Upper lobe of left lung (tissue), 6 donors: Measurements from ENCODE around the gene TSKU. TPM values are rescaled to one million over a fixed set of nuclear protein-coding genes. Genes with fewer than 3 reads are reported as not detected.

Experiments used
- ATAC-seq, 2 donors: fragments of 200-7000 bp; cut with Tn5 transposase; one replicate each; pipeline ENCODE4 v1.9.1; 2022; ENCODE audit warnings: mild to moderate bottlenecking in 2 of 2, moderate library complexity in 2 of 2; ENCODE audit not compliant: low FRiP score in 2 of 2
- DNase-seq, 2 donors: peaks; one replicate each; pipeline ENCODE4 v3.0.0-alpha.2; 2019 to 2020
- H3K27ac ChIP-seq, 4 donors: fragments of 200-600 bp; sonication (generic); one replicate each; pipeline ENCODE4 v1.5.1; 2016 to 2019
- H3K27me3 ChIP-seq, 4 donors: fragments of 200-600 bp; sonication (generic); one replicate each; pipeline ENCODE4 v1.5.1; 2017 to 2019
- H3K36me3 ChIP-seq, 4 donors: fragments of 200-600 bp; sonication (generic); one replicate each; pipeline ENCODE4 v1.5.1; 2016 to 2019
- H3K4me1 ChIP-seq, 4 donors: fragments of 200-600 bp; sonication (generic); one replicate each; pipeline ENCODE4 v1.5.1; 2018 to 2019
- H3K4me3 ChIP-seq, 4 donors: fragments of 200-600 bp; sonication (generic); one replicate each; pipeline ENCODE4 v1.5.1; 2017 to 2019; ENCODE audit warnings: mild to moderate bottlenecking in 2 of 4, moderate library complexity in 1 of 4
- H3K9me3 ChIP-seq, 4 donors: fragments of 200-600 bp; sonication (generic); one replicate each; pipeline ENCODE4 v1.5.1; 2018 to 2019
- EP300 ChIP-seq, 4 donors: sonication (generic); formaldehyde crosslinking; IDR thresholded peaks; one replicate each; pipeline ENCODE4 v1.5.1; 2017; ENCODE audit warnings: antibody characterized with exemption in 4 of 4, control low read depth in 2 of 4
- POLR2A ChIP-seq, 4 donors: fragments of 450-650 bp; IDR thresholded peaks; one replicate each; pipeline ENCODE4 v1.5.1; 2016 to 2017; ENCODE audit warnings: antibody characterized with exemption in 4 of 4, mild to moderate bottlenecking in 2 of 4
- POLR2AphosphoS5 ChIP-seq, 2 donors: sonication (generic); formaldehyde crosslinking; IDR thresholded peaks; one replicate each; pipeline ENCODE4 v1.5.1; 2017; ENCODE audit warnings: antibody characterized with exemption in 2 of 2
- WGBS, 2 donors: methylation state at CpG; one replicate each; pipeline ENCODE4 v1.1.5; 2017 to 2018; 5-methylcytosine and 5-hydroxymethylcytosine counted together
- total RNA-seq, 6 donors: library from RNA; depleted of rRNA in 4 of 6; stranded (reverse); fragments of >200 nt in 4 of 6; gene quantifications; one replicate each; pipeline versions ENCODE4 v1.1.0 to v1.2.1, GENCODE V29; 2016 to 2021
- TF ChIP-seq, protein P1 (sequence below), 6 experiments: fragments of 450-650 bp in 4 of 6; fragments of 200-600 bp in 2 of 6; sonication (generic) in 2 of 6; IDR thresholded peaks; one replicate each; pipeline ENCODE4 v1.5.1; 2016 to 2019; ENCODE audit warnings: antibody characterized with exemption in 6 of 6
- donor health status: DM: no; HTN: no; CAD: no; lungs with moderate emphysema.
- donor health status: DM: no; HTN: yes; CAD: no; lungs with severe emphysema.

TSKU gene
- total RNA-seq, 6 donors from 2014 or later, result 2.1 to 19.8 (median 9.5) TPM

DNA sequence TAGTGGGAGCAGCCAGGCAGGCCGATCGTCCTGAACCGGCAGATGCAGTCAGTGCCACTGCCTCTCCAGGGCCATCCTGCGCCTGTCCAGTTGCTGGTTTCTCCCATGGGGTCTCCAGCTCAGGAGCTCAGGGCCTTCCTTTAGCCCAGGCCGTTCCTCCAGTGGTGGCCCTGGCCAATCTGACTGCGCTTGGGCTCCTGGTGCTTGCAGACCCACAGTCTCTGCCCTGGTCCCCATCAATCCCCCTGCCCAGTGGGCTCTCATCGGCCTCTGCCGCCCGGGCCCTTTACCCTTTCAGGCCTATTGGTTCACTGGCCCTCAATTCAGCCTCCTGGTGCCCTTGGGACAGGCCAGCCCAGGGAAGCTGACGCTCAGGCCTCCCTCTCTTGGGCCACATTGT lies 29.2 kb upstream of the TSKU start:
- 96% methylated on average over 10 of the region's 10 CpGs for WGBS, 2 donors
- DNase-seq, result peak in 1 of 2 donors; percentile 52
- Histone ChIP-seq H3K27me3 (no peaks in the 10 kb centered on the region), H3K4me1 (peaks cover 11 to 17% (median 14%) of the 10 kb centered on the region in 4 donors), H3K36me3 (no peaks in the 10 kb centered on the region), H3K4me3 (no peak overlapping the region), H3K27ac (no peak overlapping the region), H3K9me3 (no peaks in the 10 kb centered on the region)
- ATAC-seq, result no peak
- TF ChIP-seq POLR2AphosphoS5 (IDR thresholded peaks at IDR 0.05) (no peak), POLR2A (IDR thresholded peaks at IDR 0.05) (no peak), EP300 (IDR thresholded peaks at IDR 0.05) (no peak)
- TF ChIP-seq, protein P1, sequence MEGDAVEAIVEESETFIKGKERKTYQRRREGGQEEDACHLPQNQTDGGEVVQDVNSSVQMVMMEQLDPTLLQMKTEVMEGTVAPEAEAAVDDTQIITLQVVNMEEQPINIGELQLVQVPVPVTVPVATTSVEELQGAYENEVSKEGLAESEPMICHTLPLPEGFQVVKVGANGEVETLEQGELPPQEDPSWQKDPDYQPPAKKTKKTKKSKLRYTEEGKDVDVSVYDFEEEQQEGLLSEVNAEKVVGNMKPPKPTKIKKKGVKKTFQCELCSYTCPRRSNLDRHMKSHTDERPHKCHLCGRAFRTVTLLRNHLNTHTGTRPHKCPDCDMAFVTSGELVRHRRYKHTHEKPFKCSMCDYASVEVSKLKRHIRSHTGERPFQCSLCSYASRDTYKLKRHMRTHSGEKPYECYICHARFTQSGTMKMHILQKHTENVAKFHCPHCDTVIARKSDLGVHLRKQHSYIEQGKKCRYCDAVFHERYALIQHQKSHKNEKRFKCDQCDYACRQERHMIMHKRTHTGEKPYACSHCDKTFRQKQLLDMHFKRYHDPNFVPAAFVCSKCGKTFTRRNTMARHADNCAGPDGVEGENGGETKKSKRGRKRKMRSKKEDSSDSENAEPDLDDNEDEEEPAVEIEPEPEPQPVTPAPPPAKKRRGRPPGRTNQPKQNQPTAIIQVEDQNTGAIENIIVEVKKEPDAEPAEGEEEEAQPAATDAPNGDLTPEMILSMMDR (IDR thresholded peaks at IDR 0.05), result no peak

DNA sequence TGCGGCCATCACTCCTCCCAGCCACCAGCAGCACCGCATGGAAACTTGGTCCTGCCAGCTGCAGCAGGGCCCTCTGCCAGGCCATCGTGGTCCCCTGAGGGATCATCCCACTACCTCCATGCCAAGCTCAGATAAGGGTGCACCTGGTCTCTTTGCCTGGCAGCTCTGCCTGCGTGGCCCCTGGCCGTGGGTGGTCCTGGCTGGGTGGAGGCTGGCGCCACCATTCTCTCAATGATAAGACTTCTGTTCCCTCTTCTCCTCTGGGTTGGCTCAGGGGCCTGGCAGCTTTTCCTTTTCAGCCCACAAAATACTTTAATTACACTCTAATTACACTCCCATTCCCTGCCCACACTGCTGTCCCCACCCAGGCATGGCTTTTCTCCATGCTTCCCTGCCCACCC lies 26.8 kb upstream of the TSKU start:
- Histone ChIP-seq H3K4me3 (no peak overlapping the region), H3K36me3 (no peaks in the 10 kb centered on the region), H3K9me3 (no peaks in the 10 kb centered on the region), H3K4me1 (peaks cover 11 to 17% (median 14%) of the 10 kb centered on the region in 4 donors), H3K27me3 (no peaks in the 10 kb centered on the region), H3K27ac (no peak overlapping the region)
- 70 to 73% methylated on average over 5 to 6 of the region's 6 CpGs for WGBS, 2 donors
- DNase-seq (peak in 1 of 2 donors; percentile 61), ATAC-seq (no peak)
- TF ChIP-seq, protein P1 (IDR thresholded peaks at IDR 0.05), result no peak
- no peak for TF ChIP-seq EP300 (IDR thresholded peaks at IDR 0.05)

DNA sequence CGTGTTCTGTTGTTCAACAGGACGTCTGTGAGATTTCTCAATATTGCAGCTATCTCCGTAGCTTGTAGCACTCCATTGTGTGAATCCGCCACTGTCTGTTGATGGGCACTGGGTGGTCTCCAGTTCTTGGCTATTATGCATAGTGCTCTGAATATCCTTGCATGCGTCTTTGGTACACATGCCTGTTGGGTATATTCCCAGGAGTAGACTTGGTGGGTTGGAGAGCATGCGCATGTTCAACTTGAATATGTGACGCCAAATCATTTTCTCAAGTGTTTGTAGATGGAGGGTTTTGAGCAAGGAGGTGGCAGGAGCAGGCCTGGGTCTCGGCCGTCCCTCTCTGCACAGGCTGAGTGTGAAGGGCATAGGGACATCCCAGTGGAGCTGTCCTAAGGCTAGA lies 24.8 kb upstream of the TSKU start:
- no peak for TF ChIP-seq EP300 (IDR thresholded peaks at IDR 0.05)
- TF ChIP-seq, protein P1 (IDR thresholded peaks at IDR 0.05), result no peak
- TF ChIP-seq POLR2A (IDR thresholded peaks at IDR 0.05), result no peak
- no peak for TF ChIP-seq POLR2AphosphoS5 (IDR thresholded peaks at IDR 0.05)
- WGBS, 2 donors, result 91 to 98% methylated on average over 9 of the region's 9 CpGs

DNA sequence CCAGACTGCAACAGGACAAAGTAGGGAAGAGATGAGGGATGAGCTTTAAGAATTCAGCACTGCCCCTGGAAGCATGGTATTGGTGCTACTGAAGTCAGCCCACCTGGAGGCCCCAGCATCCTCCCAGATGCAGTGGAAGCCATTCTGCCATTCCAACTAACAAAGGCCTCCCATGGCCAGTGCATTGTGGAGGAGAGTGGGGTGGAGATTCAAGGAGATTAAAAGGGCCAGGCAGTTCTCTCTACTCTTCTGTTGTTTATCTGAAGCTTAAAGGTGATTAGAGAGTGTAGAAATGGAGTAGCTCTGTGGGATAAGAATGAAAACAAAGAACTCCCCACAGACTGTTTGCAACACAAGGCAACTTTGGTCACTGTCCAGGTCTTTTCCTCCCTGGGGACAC lies 24.1 kb upstream of the TSKU start:
- TF ChIP-seq, protein P1 (IDR thresholded peaks at IDR 0.05), result no peak
- TF ChIP-seq EP300 (IDR thresholded peaks at IDR 0.05) (no peak), POLR2A (IDR thresholded peaks at IDR 0.05) (no peak)
- ATAC-seq (no peak), DNase-seq (no peak)
- Histone ChIP-seq H3K9me3 (no peaks in the 10 kb centered on the region), H3K27me3 (no peaks in the 10 kb centered on the region), H3K4me3 (no peak overlapping the region), H3K4me1 (peaks cover 9 to 13% (median 10%) of the 10 kb centered on the region in 4 donors), H3K36me3 (no peaks in the 10 kb centered on the region), H3K27ac (no peak overlapping the region)

More for the DNA sequence above, 24.8 kb upstream of the TSKU start:
- DNase-seq (no peak), ATAC-seq (no peak)
- no peak overlapping the region for H3K27ac ChIP-seq
- no peaks in the 10 kb centered on the region for H3K36me3 ChIP-seq
- H3K4me1 ChIP-seq, result peaks cover 1 to 9% (median 4%) of the 10 kb centered on the region in 4 donors
- H3K9me3 ChIP-seq, result no peaks in the 10 kb centered on the region
- H3K27me3 ChIP-seq, result no peaks in the 10 kb centered on the region
- H3K4me3 ChIP-seq, result no peak overlapping the region

DNA sequence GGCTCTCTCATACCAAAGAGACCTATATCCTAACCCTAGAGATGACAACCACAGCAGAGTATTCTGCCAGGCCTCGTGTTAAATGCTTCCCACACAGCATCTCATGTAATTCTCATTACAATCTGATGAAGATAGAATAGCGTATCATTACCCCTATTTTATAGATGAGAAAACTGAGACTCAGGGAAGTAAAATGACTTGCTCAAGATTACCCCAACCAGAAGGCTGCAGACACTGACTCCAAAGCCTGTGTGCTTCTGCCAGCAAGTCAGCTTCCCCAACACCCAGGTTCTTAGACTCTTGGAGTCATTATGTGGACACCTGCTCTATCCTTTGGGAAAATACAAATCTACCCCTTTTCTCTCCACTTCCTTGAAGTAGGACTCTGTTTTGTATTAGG lies 23.6 kb upstream of the TSKU start:
- Histone ChIP-seq H3K4me1 (peaks cover 10 to 17% (median 13%) of the 10 kb centered on the region in 4 donors), H3K27me3 (no peaks in the 10 kb centered on the region), H3K4me3 (no peak overlapping the region), H3K9me3 (no peaks in the 10 kb centered on the region), H3K27ac (no peak overlapping the region), H3K36me3 (no peaks in the 10 kb centered on the region)
- no peak for DNase-seq
- no peak for ATAC-seq
- TF ChIP-seq POLR2AphosphoS5 (IDR thresholded peaks at IDR 0.05), result no peak
- TF ChIP-seq EP300 (IDR thresholded peaks at IDR 0.05), result no peak
- no peak for TF ChIP-seq POLR2A (IDR thresholded peaks at IDR 0.05)
- TF ChIP-seq, protein P1 (IDR thresholded peaks at IDR 0.05), result no peak
- 89 to 92% methylated on average over 2 of the region's 2 CpGs for WGBS, 2 donors
